DND-41 (cell line): Measurements from ENCODE around the gene PRIM2.
"Not testable (repeated sequence)": the region's sequence is repeated elsewhere in the genome, so short reads cannot be mapped to it uniquely, and the experiment has no call there.

ENCODE experiments used
- EZH2 ChIP-seq: IDR thresholded peaks from 3 replicates; pipeline ENCODE4 v1.6.1; 2012; ENCODE audit warnings: borderline replicate concordance, low read depth, mild to moderate bottlenecking, moderate library complexity, low read length, inconsistent platforms; ENCODE audit not compliant: severe bottlenecking
- TF ChIP-seq, protein P1 (sequence below): IDR thresholded peaks from 2 replicates; pipeline ENCODE4 v1.5.1; 2012; ENCODE audit warnings: borderline replicate concordance, low read length, moderate library complexity, mild to moderate bottlenecking; ENCODE audit not compliant: poor library complexity, severe bottlenecking; ENCODE audit errors: extremely low read depth

DNA sequence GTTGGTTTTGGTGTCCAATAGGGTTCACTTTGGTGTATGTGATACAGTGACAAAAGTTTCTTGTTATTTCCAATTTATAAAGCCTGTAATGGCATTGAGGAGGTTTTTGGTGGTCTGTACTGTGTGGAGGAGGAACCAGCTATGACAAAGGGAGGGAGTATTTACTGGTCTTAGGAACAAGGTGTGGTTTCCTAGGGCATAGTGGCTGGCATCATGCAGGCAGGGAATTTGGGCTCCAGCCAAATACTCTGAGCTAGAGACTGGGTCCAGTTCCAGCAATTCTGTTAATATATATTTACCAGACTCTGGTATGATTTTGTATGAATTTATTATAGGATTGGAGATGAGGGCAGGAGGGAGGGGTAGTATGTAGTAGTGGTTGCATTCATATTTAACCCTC, 101.9 kb downstream of the PRIM2 start:
- TF ChIP-seq EZH2: not testable (repeated sequence)
- TF ChIP-seq, protein P1, sequence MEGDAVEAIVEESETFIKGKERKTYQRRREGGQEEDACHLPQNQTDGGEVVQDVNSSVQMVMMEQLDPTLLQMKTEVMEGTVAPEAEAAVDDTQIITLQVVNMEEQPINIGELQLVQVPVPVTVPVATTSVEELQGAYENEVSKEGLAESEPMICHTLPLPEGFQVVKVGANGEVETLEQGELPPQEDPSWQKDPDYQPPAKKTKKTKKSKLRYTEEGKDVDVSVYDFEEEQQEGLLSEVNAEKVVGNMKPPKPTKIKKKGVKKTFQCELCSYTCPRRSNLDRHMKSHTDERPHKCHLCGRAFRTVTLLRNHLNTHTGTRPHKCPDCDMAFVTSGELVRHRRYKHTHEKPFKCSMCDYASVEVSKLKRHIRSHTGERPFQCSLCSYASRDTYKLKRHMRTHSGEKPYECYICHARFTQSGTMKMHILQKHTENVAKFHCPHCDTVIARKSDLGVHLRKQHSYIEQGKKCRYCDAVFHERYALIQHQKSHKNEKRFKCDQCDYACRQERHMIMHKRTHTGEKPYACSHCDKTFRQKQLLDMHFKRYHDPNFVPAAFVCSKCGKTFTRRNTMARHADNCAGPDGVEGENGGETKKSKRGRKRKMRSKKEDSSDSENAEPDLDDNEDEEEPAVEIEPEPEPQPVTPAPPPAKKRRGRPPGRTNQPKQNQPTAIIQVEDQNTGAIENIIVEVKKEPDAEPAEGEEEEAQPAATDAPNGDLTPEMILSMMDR: not testable (repeated sequence)
